DMS153 treated with DMSO at 0.1 percent for 48 hours (cell line): ENCODE measurements around the gene ECM1.

Experiments
- DNase-seq: peaks from one replicate; lab custom pipeline; 2025; ENCODE audit not compliant: unreplicated experiment; lab: John Stamatoyannopoulos, UW

Gene ECM1

GRCh38 chr1:150511985-150512660 is 4.2 kb downstream of the ECM1 start:
- no peak for DNase-seq

DNA sequence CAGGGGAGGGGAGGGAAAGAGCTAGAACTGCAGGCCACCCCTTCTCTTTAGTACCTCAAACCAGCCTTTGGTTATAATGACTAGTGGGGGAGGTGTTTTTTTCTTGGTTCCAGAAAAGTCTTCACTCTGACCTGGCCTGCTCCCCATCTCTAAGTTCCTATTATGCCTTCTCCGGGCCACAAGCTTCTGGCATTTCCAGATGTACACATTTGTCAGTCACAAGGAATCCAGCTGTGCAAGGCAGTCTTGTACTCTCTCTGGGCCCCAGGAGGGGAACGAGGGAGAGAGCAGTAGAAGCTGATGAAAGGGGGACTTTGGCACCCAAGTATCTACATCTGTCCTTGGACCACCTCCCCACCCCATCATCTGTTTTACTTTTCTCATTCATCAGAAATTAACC is 4.9 kb downstream of the ECM1 start:
- no peak for DNase-seq

DNA sequence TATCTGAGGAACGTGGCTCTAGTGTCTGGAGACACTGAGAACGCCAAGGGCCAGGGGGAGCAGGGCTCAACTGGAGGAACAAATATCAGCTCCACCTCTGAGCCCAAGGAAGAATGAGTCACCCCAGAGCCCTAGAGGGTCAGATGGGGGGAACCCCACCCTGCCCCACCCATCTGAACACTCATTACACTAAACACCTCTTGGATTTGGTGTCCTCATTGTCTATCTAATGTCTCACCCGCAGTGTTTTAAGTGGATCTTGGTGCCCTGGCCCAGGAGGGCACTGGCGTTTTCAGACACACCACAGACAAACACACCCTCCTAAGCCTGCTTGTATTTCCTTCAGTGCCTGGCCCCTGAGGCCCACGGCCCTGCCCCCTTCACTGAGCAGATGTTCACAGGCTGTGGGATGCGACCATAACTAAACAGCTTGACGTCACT is 5.5 kb downstream of the ECM1 start:
- DNase-seq = no peak

GRCh38 chr1:150514260-150514659 is 6.4 kb downstream of the ECM1 start:
- no peak for DNase-seq

DNA sequence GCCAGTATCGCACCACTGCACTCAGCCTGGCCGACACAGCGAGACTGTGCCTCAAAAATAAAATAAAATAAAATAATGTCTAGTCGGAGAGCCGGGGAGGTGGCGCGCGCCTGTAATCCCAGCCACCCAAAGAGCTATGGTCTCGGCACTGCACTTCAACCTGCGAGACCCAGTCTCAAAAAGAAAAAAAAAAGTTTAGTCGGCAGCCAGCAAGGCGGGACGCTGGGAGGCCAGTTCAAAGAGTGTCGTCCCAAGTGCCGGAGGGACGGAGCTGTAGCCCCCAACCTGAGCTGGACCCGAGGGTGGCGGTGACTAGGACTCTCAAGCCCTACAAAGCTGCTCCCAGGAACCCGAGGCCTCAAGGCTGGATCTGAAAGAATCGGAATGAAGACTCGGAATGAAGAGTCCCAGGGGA is 7.0 kb downstream of the ECM1 start:
- no peak for DNase-seq

DNA sequence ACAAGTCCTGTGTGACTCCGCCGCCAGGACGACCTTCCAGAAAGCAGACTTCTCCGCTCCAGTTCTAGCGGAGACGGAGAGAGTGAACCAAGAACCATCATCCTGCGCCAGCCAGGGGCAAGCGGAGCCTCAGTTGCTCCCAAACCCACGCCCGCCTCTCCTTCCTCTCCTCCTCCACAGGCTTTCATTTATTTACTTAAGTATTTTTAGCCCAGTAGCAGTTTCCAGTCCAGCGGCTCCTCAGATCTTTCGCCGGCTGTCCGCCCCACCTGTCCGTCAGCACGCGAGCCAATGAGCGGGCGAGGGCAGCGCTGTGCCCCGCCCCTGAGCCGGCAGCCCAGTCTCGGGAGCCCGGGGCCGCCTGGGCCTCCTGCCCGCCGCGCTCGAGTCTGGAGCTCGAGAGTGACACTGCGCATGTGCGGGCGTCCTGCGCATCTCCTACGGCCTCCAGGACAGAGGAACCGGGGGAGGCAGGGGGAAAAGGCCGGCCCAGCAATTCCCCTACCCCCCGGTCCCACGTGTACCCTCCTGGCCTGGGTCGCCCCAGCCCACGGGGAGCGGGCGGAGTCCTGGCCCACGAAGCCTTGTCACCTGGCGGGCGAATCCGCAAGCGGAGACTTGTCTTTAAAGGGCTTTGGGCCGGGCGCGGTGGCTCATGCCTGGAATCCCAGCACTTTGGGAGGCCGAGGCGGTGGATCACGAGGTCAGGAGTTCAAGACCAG is 7.6 kb downstream of the ECM1 start, which contains the start of gene FALEC:
TSS of gene FALEC (plus strand) at position 425 of the 722 bp plus-strand sequence.
- peak; percentile 98 for DNase-seq

DNA sequence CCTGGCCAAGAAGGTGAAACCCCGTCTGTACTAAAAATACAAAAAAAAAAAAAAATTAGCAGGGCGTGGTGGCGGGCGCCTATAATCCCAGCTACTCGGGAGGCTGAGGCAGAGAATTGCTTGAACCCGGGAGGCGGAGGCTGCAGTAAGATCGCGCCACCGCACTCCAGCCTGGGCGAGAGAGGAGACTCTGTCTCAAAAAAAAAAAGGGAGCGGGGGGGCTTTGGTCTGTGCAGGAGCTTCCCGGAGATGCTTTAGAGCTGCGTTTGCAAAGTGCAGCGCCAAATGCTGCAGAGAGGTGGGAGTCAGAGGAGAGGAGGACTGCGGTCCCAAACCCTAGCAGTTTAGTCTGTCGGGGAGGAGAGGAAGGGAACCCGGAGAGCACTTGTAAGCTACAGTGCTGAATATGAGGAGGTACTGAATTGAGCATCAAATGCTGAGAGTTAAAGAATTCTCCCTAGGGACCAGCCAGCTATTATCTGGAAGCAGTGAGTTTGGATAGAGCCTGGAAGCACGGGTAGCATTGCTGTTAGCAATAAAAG is 8.2 kb downstream of the ECM1 start:
- DNase-seq = peak; percentile 66

- peak; percentile 66 for DNase-seq
Measured at GRCh38 chr1:150516616-150517015, 8.7 kb downstream of the ECM1 start.

DNA sequence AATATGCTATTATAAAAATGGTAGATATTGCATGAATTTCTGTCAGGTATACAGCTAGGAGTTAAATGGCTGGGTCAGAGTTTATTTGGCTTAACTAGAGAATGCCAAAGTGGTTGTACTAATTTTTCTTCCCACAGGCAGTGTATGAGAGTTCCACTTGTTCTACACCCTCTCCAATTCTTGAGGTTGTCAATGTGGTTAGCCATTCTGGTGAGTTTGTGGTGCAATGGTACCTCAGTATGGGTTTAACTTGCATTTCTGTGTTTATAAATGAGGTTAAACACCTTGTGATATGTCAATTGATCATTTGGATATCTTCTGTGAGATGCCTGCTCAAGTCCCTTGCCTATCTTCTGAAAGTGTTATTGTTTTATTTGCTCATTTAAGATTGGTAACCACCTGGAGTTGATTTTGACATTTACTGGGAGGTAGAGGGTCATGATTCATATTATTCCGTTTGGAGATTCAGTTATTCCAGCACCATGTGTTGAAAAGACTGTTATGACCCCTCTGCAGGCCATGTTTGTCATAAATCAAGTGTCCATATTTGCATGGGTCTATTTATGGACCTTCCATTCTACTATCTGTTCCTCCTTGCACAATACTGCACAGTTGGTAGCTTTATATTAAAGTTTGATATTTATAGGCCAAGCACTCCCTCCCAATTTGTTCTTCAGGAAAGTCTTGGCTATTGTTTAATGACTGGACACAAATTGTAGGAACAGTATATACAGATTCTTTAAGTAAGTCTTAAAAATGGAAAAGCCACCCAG is 13.5 kb downstream of the ECM1 start:
- no peak for DNase-seq

DNA sequence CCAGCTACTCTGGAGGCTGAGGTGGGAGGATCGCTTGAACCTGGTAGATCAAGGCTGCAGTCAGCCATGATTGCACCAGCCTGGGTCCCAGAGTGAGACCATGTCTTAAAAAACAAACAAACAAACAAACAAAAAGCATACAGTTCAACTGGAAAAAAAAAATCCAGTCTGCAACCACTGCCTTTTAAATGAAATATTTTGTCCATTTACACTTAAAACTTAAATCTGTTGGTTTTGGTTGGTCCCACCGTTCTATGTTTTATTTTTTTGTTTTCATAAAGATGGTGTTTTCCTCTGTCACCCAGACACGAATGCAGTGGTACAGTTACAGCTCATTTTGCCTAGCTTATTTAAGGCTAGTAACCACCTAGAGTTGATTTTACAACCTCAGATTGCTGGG is 17.4 kb downstream of the ECM1 start:
- DNase-seq = no peak

- DNase-seq = no peak
Measured at GRCh38 chr1:150528196-150528595, 20.3 kb downstream of the ECM1 start.

DNA sequence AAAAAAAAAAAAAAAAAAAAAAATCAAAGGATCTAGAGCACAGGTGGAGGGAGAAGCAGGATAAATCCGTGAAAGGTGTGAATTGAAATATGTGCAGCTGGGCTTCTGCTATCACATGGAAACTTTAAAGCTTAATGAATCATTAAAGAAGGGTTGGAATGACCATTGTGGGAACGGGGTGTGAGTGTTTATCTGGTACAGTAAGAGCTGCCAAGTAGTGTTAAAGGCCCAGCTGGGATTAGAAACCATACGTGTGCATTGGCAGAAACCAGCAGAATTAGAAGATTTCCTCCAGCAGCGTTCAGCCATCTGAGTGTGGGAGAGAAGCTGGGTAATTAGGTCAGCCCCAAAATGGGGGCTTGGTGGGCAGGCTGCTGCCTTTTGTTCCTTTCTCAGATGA is 21.1 kb downstream of the ECM1 start:
- no peak for DNase-seq

DNA sequence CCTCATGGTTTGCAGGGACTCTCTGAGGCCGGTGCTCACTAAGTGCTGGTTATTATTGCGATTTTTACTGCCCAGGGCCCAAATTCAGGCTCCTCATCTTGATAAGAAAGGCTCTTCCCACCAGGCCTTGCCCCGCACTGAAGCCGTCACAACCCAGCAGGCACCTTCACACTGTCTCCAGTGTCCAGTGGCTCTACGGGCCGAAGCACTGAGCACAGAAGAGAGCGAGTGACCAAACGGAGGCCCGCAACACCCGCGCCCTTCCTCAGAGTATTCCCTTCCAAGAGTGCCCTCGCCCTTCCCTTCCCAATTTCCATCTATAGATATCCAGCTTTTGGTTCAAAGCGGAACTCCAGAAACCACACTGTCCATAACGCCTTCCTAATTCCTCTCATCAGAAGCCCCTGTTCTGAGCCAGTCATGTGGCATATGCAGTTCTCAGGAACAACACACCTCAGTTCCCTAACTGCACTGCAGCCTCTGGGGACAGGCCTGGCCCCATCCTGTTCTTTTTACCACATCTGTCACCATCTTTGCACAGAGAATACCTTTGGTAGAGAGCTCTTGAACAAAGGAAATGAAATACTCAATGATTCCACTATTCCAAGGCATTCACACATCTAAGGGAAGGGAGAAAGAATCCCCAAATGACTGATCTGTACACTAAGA is 22.7 kb downstream of the ECM1 start:
- DNase-seq = no peak

GRCh38 chr1:150532860-150533259 is 25.0 kb downstream of the ECM1 start:
- DNase-seq = no peak

DNA sequence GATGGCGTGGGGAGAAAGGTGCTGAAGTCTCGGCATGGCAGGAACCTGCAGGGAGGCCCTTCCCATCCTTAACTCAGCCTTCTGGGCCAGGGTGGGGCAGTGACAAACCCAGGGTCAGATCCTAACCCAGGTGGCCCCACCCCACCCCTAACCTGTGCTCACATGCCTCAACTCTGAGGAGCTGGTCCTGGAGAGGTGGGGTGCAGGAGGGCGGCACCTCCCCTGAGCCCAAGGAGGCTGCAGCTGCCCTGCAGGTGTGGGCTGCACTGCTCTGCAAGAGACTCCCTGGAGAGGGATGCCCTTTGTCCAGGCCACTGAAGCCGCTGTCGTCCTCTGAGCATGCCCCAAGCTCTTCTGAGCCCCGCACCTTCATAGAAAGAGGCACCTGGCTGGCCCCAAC is 26.1 kb downstream of the ECM1 start:
- no peak for DNase-seq

- no peak for DNase-seq
Measured at GRCh38 chr1:150535511-150536287, 27.8 kb downstream of the ECM1 start.

DNA sequence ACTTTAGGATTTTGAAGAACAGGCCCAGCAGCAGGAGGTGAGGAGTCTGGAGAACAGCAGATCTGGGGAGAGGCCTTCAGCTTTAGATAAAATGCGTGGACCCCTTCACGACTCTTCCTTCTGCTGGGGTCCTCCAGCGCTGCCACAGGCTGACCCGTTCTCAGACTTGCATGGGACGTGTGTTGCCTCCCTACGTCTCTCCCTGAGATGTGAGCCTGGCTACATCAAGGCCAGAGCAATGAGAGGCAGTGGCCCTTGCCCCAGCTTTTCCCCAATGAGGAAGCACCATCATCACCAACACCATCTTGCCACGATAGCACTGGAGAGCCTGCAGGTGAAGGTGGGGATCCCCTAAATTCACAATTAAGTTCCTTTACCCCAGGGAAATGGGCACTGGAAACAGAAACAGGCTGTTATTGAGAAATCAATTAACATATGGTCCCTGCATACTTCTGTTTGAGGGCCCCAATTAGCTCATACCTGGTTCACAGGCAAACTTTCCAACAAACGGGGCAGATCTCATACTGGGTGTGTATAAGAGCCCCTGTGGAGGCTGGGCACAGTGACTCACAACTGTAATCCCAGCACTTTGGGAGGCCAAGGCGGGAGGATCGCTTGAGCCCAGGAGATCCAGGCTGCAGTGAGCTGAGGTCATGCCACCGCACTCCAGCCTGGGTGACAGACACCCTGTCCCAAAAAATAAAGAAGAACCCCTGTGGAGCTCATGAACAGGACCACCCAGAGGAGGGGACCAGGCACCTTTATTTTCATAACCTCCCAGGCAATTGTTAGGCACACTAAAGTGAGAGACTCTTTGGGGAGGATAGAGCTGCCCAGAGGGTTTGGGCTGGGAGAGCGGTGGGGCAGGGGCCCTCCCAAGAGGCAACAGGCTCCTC is 29.2 kb downstream of the ECM1 start:
- no peak for DNase-seq

GRCh38 chr1:150537732-150538684 is 30.1 kb downstream of the ECM1 start:
- no peak for DNase-seq
